Endodermal cell (in vitro differentiated cells): ENCODE results near the gene PHKB. TPM values are rescaled to one million over a fixed set of nuclear protein-coding genes. Genes with fewer than 3 reads are reported as not detected.

Experiments
- DNase-seq: peaks from one replicate; pipeline ENCODE4 v3.0.0-alpha.2; 2017
- H3K27ac ChIP-seq: 2 replicates; pipeline ENCODE4 v1.5.1; 2013; ENCODE audit warnings: mild to moderate bottlenecking, low read depth, low read length, moderate library complexity
- H3K27me3 ChIP-seq: 2 replicates; pipeline ENCODE4 v1.6.1; 2013; ENCODE audit warnings: mild to moderate bottlenecking, low read length, moderate library complexity; ENCODE audit not compliant: insufficient read depth, control insufficient read depth, poor library complexity, severe bottlenecking
- H3K36me3 ChIP-seq: 2 replicates; pipeline ENCODE4 v1.7.0; 2013; ENCODE audit warnings: mild to moderate bottlenecking, low read length, moderate library complexity; ENCODE audit not compliant: control insufficient read depth, insufficient read depth
- H3K4me1 ChIP-seq: one replicate; pipeline ENCODE4 v1.7.0; 2013; ENCODE audit warnings: low read length; ENCODE audit not compliant: control insufficient read depth, insufficient read depth
- H3K4me3 ChIP-seq: 2 replicates; pipeline ENCODE4 v1.5.1; 2013; ENCODE audit warnings: mild to moderate bottlenecking, low read length, moderate library complexity
- H3K9ac ChIP-seq: 2 replicates; pipeline ENCODE4 v1.6.1; 2013; ENCODE audit warnings: mild to moderate bottlenecking, low read length, moderate library complexity; ENCODE audit not compliant: poor library complexity, severe bottlenecking; ENCODE audit errors: extremely low read depth
- H3K9me3 ChIP-seq: 2 replicates; pipeline ENCODE4 v1.6.1; 2013; ENCODE audit warnings: mild to moderate bottlenecking, low read length, moderate library complexity; ENCODE audit not compliant: control insufficient read depth
- H3K27ac Mint-ChIP-seq: 2 replicates; pipeline ENCODE4 v1.8.0; 2020; ENCODE audit warnings: mixed read lengths
- H3K27me3 Mint-ChIP-seq: 2 replicates; pipeline ENCODE4 v1.8.0; 2021; ENCODE audit warnings: mild to moderate bottlenecking, mixed read lengths; ENCODE audit not compliant: insufficient read depth
- H3K36me3 Mint-ChIP-seq: 2 replicates; pipeline ENCODE4 v1.8.0; 2020; ENCODE audit warnings: low read depth, mixed read lengths
- H3K4me1 Mint-ChIP-seq: 2 replicates; pipeline ENCODE4 v1.8.0; 2020; ENCODE audit warnings: mixed read lengths
- H3K4me3 Mint-ChIP-seq: 2 replicates; pipeline ENCODE4 v1.8.0; 2020; ENCODE audit warnings: mild to moderate bottlenecking, moderate library complexity, mixed read lengths
- H3K9me3 Mint-ChIP-seq: 2 replicates; pipeline ENCODE4 v1.8.0; 2020; ENCODE audit warnings: mild to moderate bottlenecking, mixed read lengths
- WGBS, 2 experiments: methylation state at CpG; one replicate each; pipeline versions ENCODE4 v1.1.5 to v1.1.7; 2013; ENCODE audit warnings: missing lambda C conversion rate in 2 of 2, mixed read lengths in 1 of 2; ENCODE audit not compliant: insufficient coverage in 1 of 2, insufficient read length in 1 of 2; 5-methylcytosine and 5-hydroxymethylcytosine counted together
- total RNA-seq, 2 donors: library from RNA; stranded (reverse); fragmentation: NEBNext Ultra II Directional in 1 of 2; extraction: Animal tissue kit (Norgen Biotek cat#: 25700) in 1 of 2; gene quantifications; 2 replicates in 1 of 2; 3 replicates in 1 of 2; pipeline ENCODE4 v1.2.1, GENCODE V29; 2021
- TF ChIP-seq, protein P1 (sequence below): fragments of 200-600 bp; sonication (generic); conservative IDR thresholded peaks from 2 replicates; pipeline ENCODE4 v1.5.0; 2021; ENCODE audit warnings: antibody characterized with exemption, mild to moderate bottlenecking

The PHKB gene
- total RNA-seq, 2 donors from 2014 or later = 51.0 to 71.8 TPM

GRCh38 chr16:47687694-47688093 is 226.6 kb downstream of the PHKB start:
- no peak overlapping the region for H3K4me3 ChIP-seq
- peaks cover 24% of the 10 kb centered on the region for H3K9me3 Mint-ChIP-seq
- peaks cover 48% of the 10 kb centered on the region for H3K36me3 ChIP-seq
- no peaks in the 10 kb centered on the region for H3K27me3 ChIP-seq
- H3K9me3 ChIP-seq = peaks cover 25% of the 10 kb centered on the region
- H3K27ac ChIP-seq = no peak overlapping the region
- 84 to 86% methylated on average over 2 of the region's 2 CpGs for WGBS, 2 experiments
- peak overlapping the region; percentile 1 for H3K27ac Mint-ChIP-seq
- H3K4me3 Mint-ChIP-seq = no peak overlapping the region
- no peaks in the 10 kb centered on the region for H3K4me1 ChIP-seq
- H3K4me1 Mint-ChIP-seq = no peaks in the 10 kb centered on the region
- TF ChIP-seq, protein P1, sequence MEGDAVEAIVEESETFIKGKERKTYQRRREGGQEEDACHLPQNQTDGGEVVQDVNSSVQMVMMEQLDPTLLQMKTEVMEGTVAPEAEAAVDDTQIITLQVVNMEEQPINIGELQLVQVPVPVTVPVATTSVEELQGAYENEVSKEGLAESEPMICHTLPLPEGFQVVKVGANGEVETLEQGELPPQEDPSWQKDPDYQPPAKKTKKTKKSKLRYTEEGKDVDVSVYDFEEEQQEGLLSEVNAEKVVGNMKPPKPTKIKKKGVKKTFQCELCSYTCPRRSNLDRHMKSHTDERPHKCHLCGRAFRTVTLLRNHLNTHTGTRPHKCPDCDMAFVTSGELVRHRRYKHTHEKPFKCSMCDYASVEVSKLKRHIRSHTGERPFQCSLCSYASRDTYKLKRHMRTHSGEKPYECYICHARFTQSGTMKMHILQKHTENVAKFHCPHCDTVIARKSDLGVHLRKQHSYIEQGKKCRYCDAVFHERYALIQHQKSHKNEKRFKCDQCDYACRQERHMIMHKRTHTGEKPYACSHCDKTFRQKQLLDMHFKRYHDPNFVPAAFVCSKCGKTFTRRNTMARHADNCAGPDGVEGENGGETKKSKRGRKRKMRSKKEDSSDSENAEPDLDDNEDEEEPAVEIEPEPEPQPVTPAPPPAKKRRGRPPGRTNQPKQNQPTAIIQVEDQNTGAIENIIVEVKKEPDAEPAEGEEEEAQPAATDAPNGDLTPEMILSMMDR = no peak
- DNase-seq = no peak
- H3K27me3 Mint-ChIP-seq = peaks cover 2% of the 10 kb centered on the region
- H3K36me3 Mint-ChIP-seq = peaks cover 55% of the 10 kb centered on the region
- H3K9ac ChIP-seq = no peak overlapping the region

DNA sequence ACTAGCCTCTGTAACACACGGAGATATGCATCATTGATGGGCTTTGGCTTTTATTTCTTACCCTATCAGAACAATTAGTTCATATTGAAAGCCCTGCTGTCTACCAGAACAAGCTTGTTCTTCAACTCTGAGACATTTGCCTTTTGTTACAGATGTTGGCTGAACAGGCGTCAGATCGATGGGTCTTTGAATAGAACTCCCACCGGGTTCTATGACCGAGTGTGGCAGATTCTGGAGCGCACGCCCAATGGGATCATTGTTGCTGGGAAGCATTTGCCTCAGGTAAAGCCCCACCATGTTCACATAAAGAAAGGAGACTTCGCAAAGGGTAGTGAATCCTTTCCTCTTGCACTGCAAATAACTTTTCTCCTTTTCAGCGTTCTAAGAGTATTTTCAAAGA is 232.1 kb downstream of the PHKB start:
- Mint-ChIP-seq H3K27me3 (no peaks in the 10 kb centered on the region), H3K4me1 (no peaks in the 10 kb centered on the region), H3K27ac (no peak overlapping the region), H3K9me3 (no peaks in the 10 kb centered on the region), H3K36me3 (peaks cover 59% of the 10 kb centered on the region), H3K4me3 (no peak overlapping the region)
- no peak overlapping the region for H3K4me3 ChIP-seq
- H3K27me3 ChIP-seq = no peaks in the 10 kb centered on the region
- peaks cover 78% of the 10 kb centered on the region for H3K36me3 ChIP-seq
- DNase-seq = no peak
- H3K27ac ChIP-seq = no peak overlapping the region
- TF ChIP-seq, protein P1 = no peak
- WGBS, 2 experiments = 70 to 93% methylated on average over 5 to 8 of the region's 9 CpGs
- no peak overlapping the region for H3K9ac ChIP-seq
- H3K4me1 ChIP-seq = no peaks in the 10 kb centered on the region
- H3K9me3 ChIP-seq = no peaks in the 10 kb centered on the region

DNA sequence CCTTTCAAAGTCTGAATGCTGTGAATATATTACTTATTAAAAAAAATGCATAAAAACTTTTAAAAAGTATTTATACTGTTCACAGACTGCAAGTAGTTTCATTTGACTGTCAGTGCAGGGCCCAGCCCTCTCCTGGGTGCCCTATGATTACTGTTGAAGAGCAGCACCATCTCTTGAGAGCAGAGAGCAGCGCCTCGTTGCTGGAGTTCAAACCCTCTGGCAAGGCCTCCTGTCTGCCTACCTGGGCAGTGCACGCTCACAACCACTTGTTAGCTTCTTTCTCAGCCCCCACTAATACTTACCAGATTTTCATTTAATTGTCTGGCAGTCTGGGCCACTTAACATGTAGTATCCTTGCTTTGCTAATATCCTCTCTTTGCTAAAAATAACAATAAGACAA is 233.4 kb downstream of the PHKB start:
- H3K27me3 ChIP-seq = no peaks in the 10 kb centered on the region
- H3K27ac ChIP-seq = no peak overlapping the region
- no peaks in the 10 kb centered on the region for H3K4me1 ChIP-seq
- H3K9ac ChIP-seq = no peak overlapping the region
- H3K9me3 Mint-ChIP-seq = no peaks in the 10 kb centered on the region
- H3K4me3 Mint-ChIP-seq = no peak overlapping the region
- peaks cover 85% of the 10 kb centered on the region for H3K36me3 ChIP-seq
- H3K36me3 Mint-ChIP-seq = peaks cover 69% of the 10 kb centered on the region
- no peaks in the 10 kb centered on the region for H3K4me1 Mint-ChIP-seq
- TF ChIP-seq, protein P1 = peak; percentile 71
- WGBS, 2 experiments = 96 to 100% methylated on average over 1 to 3 of the region's 3 CpGs
- no peak overlapping the region for H3K27ac Mint-ChIP-seq
- H3K4me3 ChIP-seq = no peak overlapping the region
- H3K27me3 Mint-ChIP-seq = no peaks in the 10 kb centered on the region
- no peaks in the 10 kb centered on the region for H3K9me3 ChIP-seq
- DNase-seq = peak; percentile 57
